Fibroblast of lung (primary cell): ENCODE measurements around the gene NR3C2.

Source experiments
- EZH2 ChIP-seq: IDR thresholded peaks from 2 replicates; pipeline ENCODE4 v1.5.1; 2012; ENCODE audit warnings: low read length, control low read depth, mild to moderate bottlenecking; ENCODE audit errors: missing control alignments
- TF ChIP-seq, protein P1 (sequence below), 2 donors: IDR thresholded peaks in 1 of 2; conservative IDR thresholded peaks in 1 of 2; 1 replicate in 1 of 2; 2 replicates in 1 of 2; pipeline ENCODE4 v1.5.1; 2011 to 2012; ENCODE audit warnings: low read length in 2 of 2, control low read depth in 1 of 2, inconsistent platforms in 1 of 2, low read depth in 1 of 2, mild to moderate bottlenecking in 1 of 2

GRCh38 chr4:148184922-148185321 lies 257.3 kb downstream of the NR3C2 start:
- TF ChIP-seq, protein P1, sequence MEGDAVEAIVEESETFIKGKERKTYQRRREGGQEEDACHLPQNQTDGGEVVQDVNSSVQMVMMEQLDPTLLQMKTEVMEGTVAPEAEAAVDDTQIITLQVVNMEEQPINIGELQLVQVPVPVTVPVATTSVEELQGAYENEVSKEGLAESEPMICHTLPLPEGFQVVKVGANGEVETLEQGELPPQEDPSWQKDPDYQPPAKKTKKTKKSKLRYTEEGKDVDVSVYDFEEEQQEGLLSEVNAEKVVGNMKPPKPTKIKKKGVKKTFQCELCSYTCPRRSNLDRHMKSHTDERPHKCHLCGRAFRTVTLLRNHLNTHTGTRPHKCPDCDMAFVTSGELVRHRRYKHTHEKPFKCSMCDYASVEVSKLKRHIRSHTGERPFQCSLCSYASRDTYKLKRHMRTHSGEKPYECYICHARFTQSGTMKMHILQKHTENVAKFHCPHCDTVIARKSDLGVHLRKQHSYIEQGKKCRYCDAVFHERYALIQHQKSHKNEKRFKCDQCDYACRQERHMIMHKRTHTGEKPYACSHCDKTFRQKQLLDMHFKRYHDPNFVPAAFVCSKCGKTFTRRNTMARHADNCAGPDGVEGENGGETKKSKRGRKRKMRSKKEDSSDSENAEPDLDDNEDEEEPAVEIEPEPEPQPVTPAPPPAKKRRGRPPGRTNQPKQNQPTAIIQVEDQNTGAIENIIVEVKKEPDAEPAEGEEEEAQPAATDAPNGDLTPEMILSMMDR (conservative IDR thresholded peaks at IDR 0.05 in 1 of 2, IDR thresholded peaks at IDR 0.05 in 1 of 2; ENCODE audit: low read depth in 1 of 2, low read length in 2 of 2): no peak
- no peak for TF ChIP-seq EZH2
